ENCODE results near the gene SERGEF. TPM values are rescaled to one million over a fixed set of nuclear protein-coding genes. Genes with fewer than 3 reads are reported as not detected.

SERGEF gene
- total RNA-seq, 1 donor from 2014 or later: 27.0 TPM

- TF ChIP-seq CTCF (IDR thresholded peaks at IDR 0.05; ENCODE audit: insufficient read depth, low read length, poor library complexity, severe bottlenecking): no peak
- no peak for DNase-seq (ENCODE audit: low read depth)
- no peak overlapping the region for H3K4me3 ChIP-seq (ENCODE audit: low read depth, low read length)
- no peaks in the 10 kb centered on the region for H3K36me3 ChIP-seq (ENCODE audit: control insufficient read depth, insufficient read depth, low read length)
- no peaks in the 10 kb centered on the region for H3K27me3 ChIP-seq (ENCODE audit: control insufficient read depth, insufficient read depth, low read length)
Measured at GRCh38 chr11:17770917-17771316, 241.9 kb downstream of the SERGEF start.

GRCh38 chr11:17770048-17770652 is 242.7 kb downstream of the SERGEF start:
- H3K4me3 ChIP-seq (ENCODE audit: low read depth, low read length): no peak overlapping the region
- TF ChIP-seq CTCF (IDR thresholded peaks at IDR 0.05; ENCODE audit: insufficient read depth, low read length, poor library complexity, severe bottlenecking): peak; percentile 11
- no peaks in the 10 kb centered on the region for H3K27me3 ChIP-seq (ENCODE audit: control insufficient read depth, insufficient read depth, low read length)
- no peaks in the 10 kb centered on the region for H3K36me3 ChIP-seq (ENCODE audit: control insufficient read depth, insufficient read depth, low read length)
- DNase-seq (ENCODE audit: low read depth): no peak

GRCh38 chr11:17769218-17769617 is 243.6 kb downstream of the SERGEF start:
- H3K36me3 ChIP-seq (ENCODE audit: control insufficient read depth, insufficient read depth, low read length): no peaks in the 10 kb centered on the region
- no peaks in the 10 kb centered on the region for H3K27me3 ChIP-seq (ENCODE audit: control insufficient read depth, insufficient read depth, low read length)
- no peak for DNase-seq (ENCODE audit: low read depth)
- no peak overlapping the region for H3K4me3 ChIP-seq (ENCODE audit: low read depth, low read length)
- TF ChIP-seq CTCF (IDR thresholded peaks at IDR 0.05; ENCODE audit: insufficient read depth, low read length, poor library complexity, severe bottlenecking): no peak

GRCh38 chr11:17768547-17768946 is 244.3 kb downstream of the SERGEF start:
- H3K36me3 ChIP-seq (ENCODE audit: control insufficient read depth, insufficient read depth, low read length): no peaks in the 10 kb centered on the region
- no peak for DNase-seq (ENCODE audit: low read depth)
- H3K4me3 ChIP-seq (ENCODE audit: low read depth, low read length): no peak overlapping the region
- H3K27me3 ChIP-seq (ENCODE audit: control insufficient read depth, insufficient read depth, low read length): no peaks in the 10 kb centered on the region
- TF ChIP-seq CTCF (IDR thresholded peaks at IDR 0.05; ENCODE audit: insufficient read depth, low read length, poor library complexity, severe bottlenecking): no peak

- H3K27me3 ChIP-seq (ENCODE audit: control insufficient read depth, insufficient read depth, low read length): peaks cover 3% of the 10 kb centered on the region
Measured at GRCh38 chr11:17767914-17768313, 244.9 kb downstream of the SERGEF start.

More at GRCh38 chr11:17767914-17768313, 244.9 kb downstream of the SERGEF start:
- no peak overlapping the region for H3K4me3 ChIP-seq (ENCODE audit: low read depth, low read length)
- TF ChIP-seq CTCF (IDR thresholded peaks at IDR 0.05; ENCODE audit: insufficient read depth, low read length, poor library complexity, severe bottlenecking): no peak
- no peaks in the 10 kb centered on the region for H3K36me3 ChIP-seq (ENCODE audit: control insufficient read depth, insufficient read depth, low read length)
- no peak for DNase-seq (ENCODE audit: low read depth)
